ENCODE data around the gene GATB. TPM values are rescaled to one million over a fixed set of nuclear protein-coding genes. Genes with fewer than 3 reads are reported as not detected.

The GATB gene
- total RNA-seq, 1 experiment from 2014 or later: 21.2 TPM

GRCh38 chr4:151652841-151653547 is 107.8 kb downstream of the GATB start:
- no peak overlapping the region for H4K5ac ChIP-seq (ENCODE audit: insufficient read length, low read depth, low read length)

More at GRCh38 chr4:151652841-151653547, 107.8 kb downstream of the GATB start:
- H2BK12ac ChIP-seq (ENCODE audit: insufficient read length, low read depth, low read length): no peak overlapping the region
- H3K56ac ChIP-seq (ENCODE audit: insufficient read length, low read depth, low read length): no peak overlapping the region
- WGBS (ENCODE audit: extremely low coverage, insufficient read length, low lambda C conversion rate): no CpG with 5 or more reads among the region's 3 CpGs
- Mint-ChIP-seq H3K27me3 (ENCODE audit: low read depth) (no peaks in the 10 kb centered on the region), H3K4me1 (no peaks in the 10 kb centered on the region), H3K9me3 (no peaks in the 10 kb centered on the region), H3K4me3 (no peak overlapping the region), H3K27ac (no peak overlapping the region), H3K36me3 (ENCODE audit: insufficient read depth in 1 of 3, low read depth in 3 of 3) (peaks cover 4 to 25% (median 21%) of the 10 kb centered on the region in 3 experiments; a peak in 5 of 7 replicates)
- no peak overlapping the region for H2BK20ac ChIP-seq (ENCODE audit: low read depth, low read length, poor library complexity, severe bottlenecking)
- no peaks in the 10 kb centered on the region for H3K27me3 ChIP-seq (ENCODE audit: insufficient read depth, low read length)
- no peak overlapping the region for H4K8ac ChIP-seq (replicated peaks; ENCODE audit: insufficient read length, low read depth, low read length)
- H3K4me2 ChIP-seq (ENCODE audit: insufficient read depth, insufficient read length, low read length): no peak overlapping the region
- no peak for TF ChIP-seq CTCF (conservative IDR thresholded peaks at IDR 0.05)
- no peak overlapping the region for H2BK15ac ChIP-seq (ENCODE audit: low read depth, low read length)
- H2BK120ac ChIP-seq (ENCODE audit: low read depth, low read length, poor library complexity, severe bottlenecking): no peak overlapping the region
- no peak overlapping the region for H3K18ac ChIP-seq (ENCODE audit: insufficient read length, low read depth, low read length)
- H4K91ac ChIP-seq (ENCODE audit: insufficient read length, low read depth, low read length): no peak overlapping the region
- no peak overlapping the region for H3K9ac ChIP-seq (ENCODE audit: extremely low read depth, insufficient read length, low read length)
- no peak overlapping the region for H2BK5ac ChIP-seq (ENCODE audit: insufficient read length, low read length)
- no peaks in the 10 kb centered on the region for H3K79me1 ChIP-seq (ENCODE audit: insufficient read depth, low read depth, low read length, poor library complexity, severe bottlenecking)
- no peak overlapping the region for H3T11ph ChIP-seq (ENCODE audit: low read length)
- no peak overlapping the region for H3K14ac ChIP-seq (ENCODE audit: insufficient read depth, low read length)
- H3K27ac ChIP-seq (ENCODE audit: insufficient read length, low read depth, low read length): no peak overlapping the region
- no peaks in the 10 kb centered on the region for H3K4me1 ChIP-seq (ENCODE audit: insufficient read depth, low read length)
- H4K20me1 ChIP-seq (ENCODE audit: control insufficient read depth, insufficient read depth, insufficient read length): no peaks in the 10 kb centered on the region
- H3K23ac ChIP-seq (ENCODE audit: insufficient read length, low read depth, low read length): no peak overlapping the region
- no peaks in the 10 kb centered on the region for H3K79me2 ChIP-seq (ENCODE audit: insufficient read depth, low read length)
- no peaks in the 10 kb centered on the region for H3K23me2 ChIP-seq (ENCODE audit: insufficient read length, low read depth, low read length, poor library complexity, severe bottlenecking)
- H2AFZ ChIP-seq (ENCODE audit: low read length): no peak overlapping the region
- H3K9me3 ChIP-seq (ENCODE audit: control insufficient read depth, low read depth, low read length): no peaks in the 10 kb centered on the region
- no peak overlapping the region for H3K4ac ChIP-seq (ENCODE audit: low read depth, low read length)
- DNase-seq: no peak
- no peak overlapping the region for H2AK5ac ChIP-seq (ENCODE audit: insufficient read length, low read length)

All from H9 (cell line).